GM12892 (cell line): ENCODE data around the gene ZBTB49.

Experiments
- DNase-seq: peaks from one replicate; pipeline ENCODE4 v3.0.0; 2011; ENCODE audit not compliant: insufficient read length
- FAIRE-seq: peaks from 2 replicates; lab custom pipeline; 2011; peaks lifted over from hg19 to GRCh38; lab: Jason Lieb, UNC
- POLR2A ChIP-seq: IDR thresholded peaks from 2 replicates; pipeline ENCODE4 v1.6.1; 2011; ENCODE audit warnings: low read depth, low read length, control low read depth
- POLR2AphosphoS5 ChIP-seq: IDR thresholded peaks from 2 replicates; pipeline ENCODE4 v1.6.1; 2011; ENCODE audit warnings: low read depth, low read length, control low read depth
- TAF1 ChIP-seq: IDR thresholded peaks from 2 replicates; pipeline ENCODE4 v1.6.1; 2011; ENCODE audit warnings: low read depth, mild to moderate bottlenecking, control low read depth, low read length, borderline replicate concordance

The ZBTB49 gene

DNA sequence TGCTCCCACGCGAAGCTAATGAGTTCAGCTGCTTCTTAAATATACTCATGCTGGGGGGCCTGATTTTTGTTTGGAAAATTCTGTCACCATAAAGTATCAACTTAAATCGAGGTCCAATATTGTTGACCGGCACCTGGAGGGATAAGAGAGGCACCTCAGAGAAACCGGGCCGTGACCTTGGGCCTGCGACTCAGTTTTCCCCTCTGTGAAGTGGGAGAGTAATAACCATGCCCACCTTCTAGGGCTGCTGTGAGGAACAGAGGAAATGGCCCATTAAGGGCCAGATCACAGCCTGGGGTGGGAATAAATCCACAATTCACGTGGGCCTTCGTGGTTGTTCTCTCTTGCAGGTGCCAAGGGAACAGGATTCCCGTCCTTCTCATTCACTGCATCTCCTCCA is 39.4 kb downstream of the ZBTB49 start:
- TF ChIP-seq POLR2A (no peak), POLR2AphosphoS5 (no peak), TAF1 (no peak)
- no peak for DNase-seq
- FAIRE-seq = no peak

DNA sequence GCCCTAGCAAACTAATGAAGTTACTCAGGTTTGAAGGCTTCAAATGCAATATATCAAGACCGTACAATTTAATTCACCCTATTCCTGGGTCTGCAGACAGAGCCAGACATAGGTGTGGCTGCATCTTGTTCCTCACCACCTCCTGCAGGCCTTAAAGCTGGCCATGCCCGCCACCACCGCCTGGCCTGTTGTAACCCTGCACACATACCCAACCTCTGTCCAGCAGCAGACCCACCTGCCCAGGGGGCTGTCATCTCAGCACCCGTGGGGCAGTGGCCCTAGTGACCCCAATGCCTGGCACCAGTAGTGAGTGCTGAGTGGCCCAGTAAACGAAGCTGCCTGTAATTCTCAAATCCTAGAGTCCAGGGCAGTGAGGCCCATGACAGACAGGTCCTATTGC is 40.7 kb downstream of the ZBTB49 start:
- FAIRE-seq = no peak
- no peak for TF ChIP-seq POLR2AphosphoS5
- TF ChIP-seq TAF1 = no peak
- TF ChIP-seq POLR2A = no peak
- DNase-seq = no peak

DNA sequence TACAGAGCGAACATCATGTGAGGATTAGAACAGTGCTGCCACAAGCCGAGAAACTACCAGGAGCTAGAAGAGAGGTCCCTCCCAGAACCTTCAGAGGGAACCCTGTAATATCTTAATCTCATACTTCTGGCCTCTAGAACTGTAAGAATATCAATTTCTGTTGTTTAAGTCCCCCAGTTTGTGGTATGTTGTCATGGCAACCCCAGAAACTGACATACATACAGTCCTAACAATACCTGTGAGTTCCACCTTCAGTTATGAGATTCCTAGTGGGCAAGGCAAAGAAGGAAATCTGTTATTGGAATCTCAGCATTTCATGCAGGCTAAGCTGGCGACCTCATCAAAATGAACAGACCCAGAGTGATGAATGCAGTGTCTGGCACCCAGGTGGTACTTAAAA is 42.5 kb downstream of the ZBTB49 start:
- TF ChIP-seq TAF1 = no peak
- TF ChIP-seq POLR2A = no peak
- TF ChIP-seq POLR2AphosphoS5 = no peak
- no peak for FAIRE-seq
- no peak for DNase-seq

DNA sequence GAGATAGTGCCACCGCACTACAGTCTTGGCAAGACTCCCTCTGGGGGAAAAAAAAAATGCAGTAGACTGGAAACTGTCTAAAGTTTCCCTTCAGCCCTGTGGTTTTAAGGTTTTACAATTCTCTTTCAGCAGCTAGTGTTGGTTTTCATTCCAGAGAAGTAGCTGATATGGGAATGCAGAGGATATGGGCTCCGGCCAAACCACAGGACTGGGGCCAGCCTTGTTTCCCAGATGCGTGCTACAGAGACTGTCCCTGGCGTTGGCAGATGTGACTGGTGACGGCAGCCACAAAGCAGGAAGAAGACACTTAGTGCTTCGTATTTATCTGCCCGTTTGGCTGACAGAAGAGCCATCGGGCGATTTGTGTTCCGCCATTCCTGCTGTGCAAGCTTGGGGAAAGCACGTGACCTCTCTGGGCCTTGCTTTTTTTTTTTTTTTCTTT is 43.2 kb downstream of the ZBTB49 start:
- TF ChIP-seq TAF1 (no peak), POLR2AphosphoS5 (no peak), POLR2A (no peak)
- FAIRE-seq = no peak
- DNase-seq = no peak

DNA sequence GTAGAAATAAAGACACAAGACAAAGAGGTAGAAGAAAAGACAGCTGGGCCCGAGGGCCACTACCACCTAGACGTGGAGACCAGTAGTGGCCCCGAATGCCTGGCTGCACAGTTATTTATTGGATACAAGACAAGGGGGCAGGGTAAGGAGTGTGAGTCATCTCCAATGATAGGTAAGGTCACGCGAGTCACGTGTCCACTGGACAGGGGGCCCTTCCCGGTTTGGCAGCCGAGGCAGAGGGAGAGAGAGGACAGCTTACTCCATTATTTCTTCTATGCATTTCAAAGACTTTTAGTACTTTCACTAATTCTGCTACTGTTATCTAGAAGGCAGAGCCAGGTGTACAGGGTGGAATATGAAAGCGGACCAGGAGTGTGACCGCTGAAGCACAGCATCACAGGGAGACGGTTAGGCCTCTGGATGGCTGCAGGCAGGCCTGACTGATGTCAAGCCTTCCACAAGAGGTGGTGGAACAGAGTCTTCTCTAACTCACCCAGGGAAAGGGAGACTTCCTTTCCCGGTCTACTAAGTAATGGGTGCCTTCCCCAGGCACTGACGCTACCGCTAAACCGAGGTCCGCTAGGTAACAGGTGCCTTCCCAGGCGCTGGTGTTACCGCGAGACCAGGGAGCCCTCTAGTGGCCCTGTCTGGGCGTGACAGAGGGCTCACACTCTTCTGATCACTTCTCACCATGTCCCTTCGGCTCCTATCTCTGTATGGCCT is 44.9 kb downstream of the ZBTB49 start:
- DNase-seq (peak; percentile 48), FAIRE-seq (peak; percentile 9)
- TF ChIP-seq TAF1 (no peak), POLR2A (no peak), POLR2AphosphoS5 (no peak)

DNA sequence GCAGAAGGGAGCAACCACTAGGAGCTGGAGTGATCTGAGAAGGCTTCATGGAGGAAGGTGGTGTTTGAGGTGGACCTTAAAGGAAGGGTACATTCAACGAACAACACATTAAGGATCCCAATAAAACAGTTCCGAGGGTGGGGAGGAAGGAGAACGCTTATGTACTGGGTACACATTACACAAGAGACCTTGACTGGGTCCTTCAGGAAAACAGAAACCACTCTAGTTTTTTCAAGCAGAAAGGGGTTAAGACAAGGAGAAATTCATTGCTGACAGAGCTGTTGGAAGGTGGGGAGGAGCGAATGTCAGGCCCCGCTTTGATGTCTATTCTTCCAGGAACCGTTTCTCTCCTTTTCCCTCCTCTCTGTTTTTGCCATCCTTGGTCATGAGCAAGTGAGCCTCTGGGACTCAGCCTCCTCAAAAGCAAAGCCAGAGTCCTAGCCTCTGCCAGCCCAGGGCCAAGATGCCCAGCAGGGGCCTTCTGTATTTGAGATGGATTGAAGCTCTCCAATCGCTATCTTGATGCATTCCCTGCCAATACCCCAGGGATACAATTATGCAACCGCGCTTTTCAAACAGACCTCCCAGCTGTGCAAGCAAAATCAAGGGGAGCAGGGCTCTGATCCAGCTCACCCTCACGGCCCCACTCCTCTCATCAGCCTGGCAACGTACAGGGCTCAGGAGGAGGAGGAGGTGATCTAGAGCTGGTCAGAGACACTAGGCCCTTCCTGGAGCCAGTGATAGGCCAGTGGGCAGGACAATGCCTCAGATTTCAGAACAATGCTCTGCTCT is 48.4 kb downstream of the ZBTB49 start:
- no peak for DNase-seq

DNA sequence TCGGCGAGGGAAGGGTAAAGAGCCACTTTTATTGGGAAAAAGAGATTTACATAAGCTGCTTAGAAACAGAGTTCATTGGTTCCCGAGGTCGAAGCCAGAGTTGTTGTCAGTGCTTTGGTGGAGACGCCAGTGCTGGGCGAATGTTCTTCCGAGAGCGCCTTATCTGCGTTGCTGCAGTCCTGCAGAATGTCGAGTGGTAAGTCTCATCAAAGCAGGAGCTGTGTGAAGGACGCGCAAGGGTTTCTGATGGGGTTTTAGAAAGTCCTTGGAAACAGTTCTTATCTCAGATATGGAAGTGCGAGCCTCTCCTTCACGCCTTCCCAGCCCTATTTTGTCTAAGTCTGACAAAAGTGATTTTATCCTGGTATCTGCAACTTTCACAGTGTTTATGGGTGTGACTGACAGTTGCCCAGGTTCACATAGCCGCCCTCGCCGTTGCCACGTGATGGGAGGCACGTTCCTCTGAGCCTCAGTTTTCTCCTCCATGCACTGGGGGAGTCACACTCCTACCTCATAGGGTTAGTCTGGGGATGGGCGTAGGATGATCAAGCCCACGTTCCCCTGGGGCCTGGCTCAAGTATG is 49.5 kb downstream of the ZBTB49 start:
- TF ChIP-seq TAF1 = no peak
- no peak for TF ChIP-seq POLR2AphosphoS5
- no peak for TF ChIP-seq POLR2A
- DNase-seq (no peak), FAIRE-seq (no peak)

More for the DNA sequence above, 48.4 kb downstream of the ZBTB49 start:
- no peak for FAIRE-seq
- no peak for TF ChIP-seq TAF1
- TF ChIP-seq POLR2AphosphoS5 = no peak
- no peak for TF ChIP-seq POLR2A

DNA sequence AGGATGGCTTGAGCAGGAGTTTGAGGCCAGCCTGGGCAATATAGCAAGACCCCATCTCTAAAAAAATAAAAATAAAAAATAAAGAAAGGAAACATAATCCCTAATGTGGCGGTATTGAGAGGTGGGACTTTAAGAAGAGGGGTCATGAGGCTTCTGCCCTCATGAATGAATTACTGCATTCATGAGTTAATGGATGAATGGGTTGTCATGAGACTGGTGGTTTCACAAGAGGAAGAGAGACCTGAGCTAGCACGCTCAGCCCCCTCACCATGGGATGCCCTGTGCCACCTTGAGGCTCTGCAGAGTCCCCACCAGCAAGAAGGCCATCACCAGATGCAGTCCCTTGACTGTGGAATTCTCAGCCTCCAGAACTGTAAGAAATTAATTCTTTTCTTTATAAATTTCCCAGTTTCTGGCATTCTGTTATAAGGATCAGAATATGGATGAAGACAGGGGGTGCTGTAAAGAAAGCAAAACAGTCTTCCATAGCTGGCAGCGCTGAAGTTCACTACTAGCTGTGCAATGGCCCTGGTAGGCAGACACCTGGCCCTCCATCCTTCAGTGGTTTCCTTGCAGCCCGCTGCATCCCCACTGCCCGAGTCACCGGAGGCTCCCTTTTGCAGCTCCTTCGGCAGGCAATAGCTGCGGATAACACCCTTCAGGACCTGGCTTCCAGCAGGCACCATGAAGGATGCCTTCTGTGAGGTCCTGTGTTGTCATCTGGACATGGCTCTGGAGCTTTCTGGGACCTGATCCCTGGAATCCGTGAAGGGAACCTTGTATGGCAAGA is 52.0 kb downstream of the ZBTB49 start:
- TF ChIP-seq TAF1 (no peak), POLR2AphosphoS5 (no peak), POLR2A (no peak)
- FAIRE-seq = no peak
- no peak for DNase-seq

DNA sequence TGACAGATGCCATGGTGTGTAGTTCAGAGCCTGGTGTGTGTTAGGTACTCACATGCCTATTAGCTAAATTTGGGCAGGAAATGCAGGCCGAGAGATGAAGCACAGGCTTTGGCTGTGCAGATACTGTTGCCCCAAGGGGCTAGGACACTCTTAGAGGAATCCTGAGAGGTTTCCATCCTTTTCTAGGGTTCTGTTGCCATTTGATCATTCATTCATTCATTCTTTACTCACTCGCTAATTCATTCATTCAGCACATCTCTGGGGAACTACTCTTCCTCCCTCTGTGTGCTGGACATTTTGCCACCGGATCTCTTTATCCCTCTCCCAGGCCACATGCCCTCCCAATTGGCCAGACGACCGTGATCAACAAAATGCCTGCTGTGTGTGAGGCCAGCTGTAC is 53.0 kb downstream of the ZBTB49 start:
- DNase-seq (no peak), FAIRE-seq (no peak)
- no peak for TF ChIP-seq POLR2AphosphoS5

DNA sequence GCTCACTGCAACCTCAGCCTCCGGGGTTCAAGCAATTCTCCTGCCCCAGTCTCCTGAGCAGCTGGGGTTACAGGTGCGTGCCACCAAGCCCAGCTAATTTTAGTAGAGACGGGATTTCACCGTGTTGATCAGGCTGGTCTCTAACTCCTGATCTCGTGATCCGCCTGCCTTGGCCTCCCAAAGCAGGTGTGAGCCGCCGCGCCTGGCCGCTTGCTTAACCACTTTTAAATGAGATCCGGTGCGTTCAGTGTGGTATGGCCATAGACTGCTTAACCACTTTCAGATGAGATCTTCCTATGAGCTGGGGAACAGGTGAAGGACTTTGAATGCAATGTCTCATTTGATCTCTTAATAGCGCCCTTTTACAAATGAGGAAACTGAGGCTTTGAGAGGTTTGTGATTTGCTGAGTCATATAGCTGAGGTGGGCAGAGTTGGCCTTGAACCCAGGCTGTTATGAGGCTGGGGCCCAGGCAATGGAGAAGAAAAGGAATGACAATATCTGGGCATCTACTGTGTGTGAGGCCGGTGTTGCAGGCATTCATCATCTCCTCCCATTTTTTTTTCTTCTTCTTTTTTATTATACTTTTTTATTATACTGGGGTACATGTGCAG is 55.0 kb downstream of the ZBTB49 start:
- no peak for DNase-seq
- TF ChIP-seq TAF1 = no peak
- TF ChIP-seq POLR2A = no peak
- TF ChIP-seq POLR2AphosphoS5 = no peak
- FAIRE-seq = peak; percentile 86
